GM12878 (cell line): ENCODE measurements around the gene DACH1. TPM values are rescaled to one million over a fixed set of nuclear protein-coding genes. Genes with fewer than 3 reads are reported as not detected.

Experiments used
- ATAC-seq: fragments of 200-7000 bp; cut with Tn5 transposase; 3 replicates; pipeline ENCODE4 v1.9.1; 2020; ENCODE audit warnings: mild to moderate bottlenecking, moderate library complexity
- BruUV-seq: library from RNA; stranded (reverse); fragments of 400-500 nt; replicated peaks from 2 replicates; lab custom pipeline; 2021; lab: Mats Ljungman, UMichigan
- CTCF ChIA-PET: fragments of 300-600 bp; sonication (Branson Sonifier 250); formaldehyde crosslinking; extraction: SDS; loops from one replicate; lab custom pipeline; 2021; ENCODE audit warnings: inconsistent platforms; lab: Yijun Ruan, JAX
- POLR2A ChIA-PET: fragments of 350-600 bp; formaldehyde crosslinking; extraction: SDS; loops from one replicate; lab custom pipeline; 2021; ENCODE audit warnings: inconsistent platforms; lab: Charles Lee
- RAD21 ChIA-PET: fragments of 300-600 bp; sonication (Branson Sonifier 250); formaldehyde crosslinking; loops from one replicate; lab custom pipeline; 2023; ENCODE audit warnings: antibody characterized with exemption; ENCODE audit not compliant: unreplicated experiment; lab: Charles Lee
- SMC1A ChIA-PET: fragments of 300-600 bp; sonication (Branson Sonifier 250); formaldehyde crosslinking; loops from one replicate; lab custom pipeline; 2023; ENCODE audit not compliant: unreplicated experiment, uncharacterized antibody; lab: Charles Lee
- DNase-seq: peaks from one replicate; pipeline ENCODE4 v3.0.0-alpha.2; 2011; ENCODE audit warnings: low read depth, low spot score
- FAIRE-seq: peaks from 3 replicates; lab custom pipeline; 2011; peaks lifted over from hg19 to GRCh38; lab: Jason Lieb, UNC
- H2AFZ ChIP-seq: 2 replicates; pipeline ENCODE4 v1.6.0; 2011; ENCODE audit warnings: low read depth, low read length, control low read depth; ENCODE audit not compliant: control insufficient read depth
- H3K27ac ChIP-seq: 2 replicates; pipeline ENCODE4 v1.5.1; 2011; ENCODE audit warnings: control low read depth; ENCODE audit not compliant: control insufficient read depth, insufficient read depth
- H3K27me3 ChIP-seq, 2 experiments: replicated peaks in 1 of 2; 2 replicates each; pipeline versions ENCODE4 v1.6.0 to v1.6.1; 2011; ENCODE audit warnings: low read length in 1 of 2; ENCODE audit not compliant: control insufficient read depth in 2 of 2, insufficient read depth in 2 of 2
- H3K36me3 ChIP-seq, 2 experiments: 2 replicates each; pipeline ENCODE4 v1.5.1; 2011; ENCODE audit warnings: low read length in 1 of 2; ENCODE audit not compliant: control insufficient read depth in 2 of 2, insufficient read depth in 2 of 2
- H3K4me1 ChIP-seq: 2 replicates; pipeline ENCODE4 v1.6.1; 2011; ENCODE audit warnings: mild to moderate bottlenecking, low read length, moderate library complexity, mixed read lengths; ENCODE audit not compliant: control insufficient read depth, insufficient read depth
- H3K4me2 ChIP-seq: 2 replicates; pipeline ENCODE4 v1.6.0; 2011; ENCODE audit warnings: control low read depth; ENCODE audit not compliant: control insufficient read depth, insufficient read depth
- H3K4me3 ChIP-seq: fragments of 200-600 bp; sonication (generic); 2 replicates; pipeline ENCODE4 v1.5.1; 2016
- H3K79me2 ChIP-seq: 2 replicates; pipeline ENCODE4 v1.6.0; 2011; ENCODE audit warnings: low read length; ENCODE audit not compliant: control insufficient read depth, insufficient read depth
- H3K9ac ChIP-seq: 2 replicates; pipeline ENCODE4 v1.8.0; 2011; ENCODE audit warnings: low read length, control low read depth, mixed read lengths; ENCODE audit not compliant: control insufficient read depth, insufficient read depth
- H3K9me3 ChIP-seq: replicated peaks from 3 replicates; pipeline ENCODE4 v1.5.1; 2011; ENCODE audit warnings: mild to moderate bottlenecking, low read length; ENCODE audit not compliant: control insufficient read depth, insufficient read depth
- H4K20me1 ChIP-seq: 2 replicates; pipeline ENCODE4 v1.6.0; 2011; ENCODE audit not compliant: control insufficient read depth, insufficient read depth
- EP300 ChIP-seq, 2 experiments: fragments of 150-350 bp in 1 of 2; IDR thresholded peaks; 2 replicates each; pipeline ENCODE4 v1.6.1; 2011 to 2012; ENCODE audit warnings: low read depth in 2 of 2, low read length in 2 of 2, borderline replicate concordance in 1 of 2, improper control_type of control experiment in 1 of 2, inconsistent platforms in 1 of 2; ENCODE audit not compliant: control insufficient read depth in 1 of 2
- JUNB ChIP-seq: IDR thresholded peaks from 2 replicates; pipeline ENCODE4 v1.6.1; 2016; ENCODE audit warnings: antibody characterized with exemption, mild to moderate bottlenecking
- NFXL1 ChIP-seq: fragments of 450-650 bp; IDR thresholded peaks from 2 replicates; pipeline ENCODE4 v1.6.1; 2017; ENCODE audit warnings: antibody characterized with exemption, mild to moderate bottlenecking, borderline replicate concordance
- POLR2AphosphoS2 ChIP-seq: IDR thresholded peaks from 2 replicates; pipeline ENCODE4 v1.6.1; 2011; ENCODE audit warnings: low read depth, mild to moderate bottlenecking, low read length, improper control_type of control experiment, moderate library complexity
- STAT1 ChIP-seq: fragments of 450-650 bp; conservative IDR thresholded peaks from 2 replicates; pipeline ENCODE4 v1.6.1; 2014; ENCODE audit warnings: antibody characterized with exemption, mild to moderate bottlenecking
- STAT3 ChIP-seq: IDR thresholded peaks from 2 replicates; pipeline ENCODE4 v1.6.1; 2011; ENCODE audit warnings: low read depth, low read length, improper control_type of control experiment
- TARDBP ChIP-seq: IDR thresholded peaks from 2 replicates; pipeline ENCODE4 v1.6.1; 2016; ENCODE audit warnings: borderline replicate concordance
- USF2 ChIP-seq: IDR thresholded peaks from 2 replicates; pipeline ENCODE4 v1.6.1; 2011; ENCODE audit warnings: low read depth, low read length, improper control_type of control experiment, borderline replicate concordance
- ZBTB4 ChIP-seq: fragments of 450-650 bp; formaldehyde crosslinking; IDR thresholded peaks from 2 replicates; pipeline ENCODE4 v1.4.0; 2022; ENCODE audit warnings: mild to moderate bottlenecking, moderate library complexity
- WGBS: methylation state at CpG from one replicate; pipeline ENCODE4 v1.1.6; 2016; ENCODE audit warnings: low lambda C conversion rate; ENCODE audit not compliant: insufficient replicate concordance, insufficient coverage; ENCODE audit errors: missing lambda C conversion rate; 5-methylcytosine and 5-hydroxymethylcytosine counted together
- in situ Hi-C: fragments of 300-500 bp; cut with MboI; formaldehyde crosslinking; loops from 9 replicates; pipeline ENCODE4 v1.14.3; 2018; ENCODE audit warnings: mixed read lengths
- intact Hi-C: fragments of 100-400 bp; cut with micrococcal nuclease; formaldehyde crosslinking; loops from one replicate; pipeline ENCODE4 v1.14.2; 2022; ENCODE audit not compliant: unreplicated experiment
- polyA plus RNA-seq, 11 experiments: library from polyadenylated mRNA; depleted of rRNA in 4 of 11; unstranded in 6 of 11; stranded (reverse) in 5 of 11; fragments of >200 nt; fragmentation: Nextera tagmentation in 4 of 11; fragmentation: Illumina TruSeq in 1 of 11; extraction: Ambion mirVana in 4 of 11; extraction: Trizol in 1 of 11; gene quantifications; 1 replicate in 1 of 11; 2 replicates in 10 of 11; pipeline versions ENCODE4 v1.2.1 to v1.2.3, GENCODE V29; 2011 to 2016; ENCODE audit warnings: inconsistent platforms in 2 of 11, missing spikeins in 2 of 11, low read depth in 1 of 11
- total RNA-seq, 4 experiments: library from RNA; depleted of rRNA in 3 of 4; stranded (reverse); fragments of >200 nt in 3 of 4; fragmentation: Illumina TruSeq in 1 of 4; extraction: Trizol in 1 of 4; gene quantifications; 2 replicates each; pipeline versions ENCODE4 v1.2.1 to v1.2.3, GENCODE V29; 2013 to 2021
- TF ChIP-seq, protein P1 (sequence below): IDR thresholded peaks from 2 replicates; pipeline ENCODE4 v1.6.1; 2012; ENCODE audit warnings: improper control_type of control experiment, low read depth, low read length; ENCODE audit not compliant: insufficient replicate concordance

The DACH1 gene
- total and polyA plus RNA-seq, 10 of the 15 experiments (the other 5 are each of a cell fraction or from before 2014, with no cell fraction given): 0.05 TPM; not detected in 9

DNA sequence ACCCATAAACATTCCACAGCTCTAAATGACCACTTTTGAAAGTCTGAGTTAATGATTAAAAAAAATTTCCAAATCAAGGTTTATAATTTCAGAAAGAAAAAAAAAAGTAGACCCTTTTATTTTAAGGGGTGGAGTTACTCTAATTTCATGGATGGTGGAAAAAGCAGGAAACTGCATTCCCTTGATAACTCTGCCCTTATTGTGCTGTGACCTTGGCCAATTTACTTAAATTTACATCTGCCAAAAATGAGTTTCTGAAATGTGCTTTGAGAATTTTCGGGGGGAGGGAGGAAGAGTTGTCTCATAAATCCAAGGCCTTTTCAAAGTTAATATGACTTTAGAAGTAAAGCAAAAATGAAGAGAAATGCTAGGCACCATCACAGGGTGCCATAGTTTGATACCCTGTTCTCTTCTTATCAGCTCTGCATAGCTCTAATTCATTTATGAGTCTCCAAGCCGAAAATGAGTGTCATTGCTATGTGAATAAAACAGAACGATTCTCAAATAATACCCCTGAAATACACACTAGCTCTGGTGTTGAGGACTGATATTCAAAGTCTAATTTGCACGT, 367.0 kb downstream of the DACH1 start:
- H3K4me1 ChIP-seq: no peaks in the 10 kb centered on the region
- DNase-seq: no peak
- in situ Hi-C loops: no loop called here
- WGBS: 11% methylated on average over 4 of the region's 4 CpGs
- FAIRE-seq: no peak
- ChIA-PET CTCF (interaction anchor here (0.6 kb wide), 1 partner anchor 292 kb away, joined by 3 read pairs; no protein-coding TSS in a partner anchor), RAD21 (no interaction called here), SMC1A (no interaction called here), POLR2A (interaction anchor here (0.6 kb wide), 1 partner anchor 15 kb away, joined by 4 read pairs; no protein-coding TSS in a partner anchor)
- no peak overlapping the region for H3K4me3 ChIP-seq
- no peaks in the 10 kb centered on the region for H3K9me3 ChIP-seq
- no peak overlapping the region for H3K4me2 ChIP-seq
- intact Hi-C loops: no loop called here
- H3K27me3 ChIP-seq: no peaks in the 10 kb centered on the region
- TF ChIP-seq ZBTB4 (CRISPR knock-in tag): no peak
- TF ChIP-seq, protein P1, sequence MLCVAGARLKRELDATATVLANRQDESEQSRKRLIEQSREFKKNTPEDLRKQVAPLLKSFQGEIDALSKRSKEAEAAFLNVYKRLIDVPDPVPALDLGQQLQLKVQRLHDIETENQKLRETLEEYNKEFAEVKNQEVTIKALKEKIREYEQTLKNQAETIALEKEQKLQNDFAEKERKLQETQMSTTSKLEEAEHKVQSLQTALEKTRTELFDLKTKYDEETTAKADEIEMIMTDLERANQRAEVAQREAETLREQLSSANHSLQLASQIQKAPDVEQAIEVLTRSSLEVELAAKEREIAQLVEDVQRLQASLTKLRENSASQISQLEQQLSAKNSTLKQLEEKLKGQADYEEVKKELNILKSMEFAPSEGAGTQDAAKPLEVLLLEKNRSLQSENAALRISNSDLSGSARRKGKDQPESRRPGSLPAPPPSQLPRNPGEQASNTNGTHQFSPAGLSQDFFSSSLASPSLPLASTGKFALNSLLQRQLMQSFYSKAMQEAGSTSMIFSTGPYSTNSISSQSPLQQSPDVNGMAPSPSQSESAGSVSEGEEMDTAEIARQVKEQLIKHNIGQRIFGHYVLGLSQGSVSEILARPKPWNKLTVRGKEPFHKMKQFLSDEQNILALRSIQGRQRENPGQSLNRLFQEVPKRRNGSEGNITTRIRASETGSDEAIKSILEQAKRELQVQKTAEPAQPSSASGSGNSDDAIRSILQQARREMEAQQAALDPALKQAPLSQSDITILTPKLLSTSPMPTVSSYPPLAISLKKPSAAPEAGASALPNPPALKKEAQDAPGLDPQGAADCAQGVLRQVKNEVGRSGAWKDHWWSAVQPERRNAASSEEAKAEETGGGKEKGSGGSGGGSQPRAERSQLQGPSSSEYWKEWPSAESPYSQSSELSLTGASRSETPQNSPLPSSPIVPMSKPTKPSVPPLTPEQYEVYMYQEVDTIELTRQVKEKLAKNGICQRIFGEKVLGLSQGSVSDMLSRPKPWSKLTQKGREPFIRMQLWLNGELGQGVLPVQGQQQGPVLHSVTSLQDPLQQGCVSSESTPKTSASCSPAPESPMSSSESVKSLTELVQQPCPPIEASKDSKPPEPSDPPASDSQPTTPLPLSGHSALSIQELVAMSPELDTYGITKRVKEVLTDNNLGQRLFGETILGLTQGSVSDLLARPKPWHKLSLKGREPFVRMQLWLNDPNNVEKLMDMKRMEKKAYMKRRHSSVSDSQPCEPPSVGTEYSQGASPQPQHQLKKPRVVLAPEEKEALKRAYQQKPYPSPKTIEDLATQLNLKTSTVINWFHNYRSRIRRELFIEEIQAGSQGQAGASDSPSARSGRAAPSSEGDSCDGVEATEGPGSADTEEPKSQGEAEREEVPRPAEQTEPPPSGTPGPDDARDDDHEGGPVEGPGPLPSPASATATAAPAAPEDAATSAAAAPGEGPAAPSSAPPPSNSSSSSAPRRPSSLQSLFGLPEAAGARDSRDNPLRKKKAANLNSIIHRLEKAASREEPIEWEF: no peak
- no peak for TF ChIP-seq STAT1
- TF ChIP-seq STAT3: no peak
- no peak for TF ChIP-seq EP300 (IDR thresholded peaks at IDR 0.05; ENCODE audit: borderline replicate concordance in 1 of 2, control insufficient read depth in 1 of 2, low read depth in 2 of 2, low read length in 2 of 2)
- no peak for TF ChIP-seq TARDBP
- TF ChIP-seq USF2: no peak
- TF ChIP-seq POLR2AphosphoS2: no peak
- no peak for TF ChIP-seq NFXL1
- no peak for TF ChIP-seq JUNB
- no peak overlapping the region for H3K9ac ChIP-seq
- H3K27ac ChIP-seq: no peak overlapping the region
- H2AFZ ChIP-seq: no peak overlapping the region
- no peaks in the 10 kb centered on the region for H4K20me1 ChIP-seq
- H3K36me3 ChIP-seq: no peaks in the 10 kb centered on the region
- H3K79me2 ChIP-seq: no peaks in the 10 kb centered on the region
- BruUV-seq: no TSS peak
- ATAC-seq: no peak
